ENCODE results near the gene UBE2Q2.

DNA sequence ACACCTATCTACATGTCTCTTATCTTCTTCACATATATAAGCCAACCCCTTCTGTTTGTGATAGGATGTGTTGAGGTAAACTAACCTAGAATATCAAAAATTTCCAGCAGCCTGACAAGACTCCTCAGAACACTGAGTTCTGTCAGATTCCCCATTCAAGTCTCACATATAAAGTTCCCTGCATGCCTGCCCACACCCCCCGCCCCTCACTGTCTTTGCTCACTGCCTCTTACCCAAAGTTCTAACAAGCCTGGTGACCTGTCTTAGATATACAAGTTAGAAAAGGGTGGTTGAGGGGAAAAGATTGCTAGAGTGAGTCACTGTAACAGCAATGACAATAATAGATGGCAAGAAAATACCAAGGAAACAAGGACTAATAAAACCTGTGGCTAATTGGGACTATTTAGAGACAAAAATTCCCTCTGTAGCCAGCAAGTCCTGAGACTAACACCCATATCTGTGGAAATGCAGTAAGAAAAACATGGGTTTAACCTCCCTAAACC lies 100.5 kb downstream of the UBE2Q2 start:
- TF ChIP-seq, protein P1, sequence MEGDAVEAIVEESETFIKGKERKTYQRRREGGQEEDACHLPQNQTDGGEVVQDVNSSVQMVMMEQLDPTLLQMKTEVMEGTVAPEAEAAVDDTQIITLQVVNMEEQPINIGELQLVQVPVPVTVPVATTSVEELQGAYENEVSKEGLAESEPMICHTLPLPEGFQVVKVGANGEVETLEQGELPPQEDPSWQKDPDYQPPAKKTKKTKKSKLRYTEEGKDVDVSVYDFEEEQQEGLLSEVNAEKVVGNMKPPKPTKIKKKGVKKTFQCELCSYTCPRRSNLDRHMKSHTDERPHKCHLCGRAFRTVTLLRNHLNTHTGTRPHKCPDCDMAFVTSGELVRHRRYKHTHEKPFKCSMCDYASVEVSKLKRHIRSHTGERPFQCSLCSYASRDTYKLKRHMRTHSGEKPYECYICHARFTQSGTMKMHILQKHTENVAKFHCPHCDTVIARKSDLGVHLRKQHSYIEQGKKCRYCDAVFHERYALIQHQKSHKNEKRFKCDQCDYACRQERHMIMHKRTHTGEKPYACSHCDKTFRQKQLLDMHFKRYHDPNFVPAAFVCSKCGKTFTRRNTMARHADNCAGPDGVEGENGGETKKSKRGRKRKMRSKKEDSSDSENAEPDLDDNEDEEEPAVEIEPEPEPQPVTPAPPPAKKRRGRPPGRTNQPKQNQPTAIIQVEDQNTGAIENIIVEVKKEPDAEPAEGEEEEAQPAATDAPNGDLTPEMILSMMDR (IDR thresholded peaks at IDR 0.05): no peak
- TF ChIP-seq USF2 (CRISPR knock-in tag; IDR thresholded peaks at IDR 0.05) (no peak), ATF6 (CRISPR knock-in tag; IDR thresholded peaks at IDR 0.05) (no peak)

All from WTC11 (cell line).